22Rv1 (cell line): ENCODE data around the gene SART1.
"Not testable (repeated sequence)": the region's sequence is repeated elsewhere in the genome, so short reads cannot be mapped to it uniquely, and the experiment has no call there.

ENCODE experiments used
- H3K27ac ChIP-seq: fragments of 450-650 bp; 2 replicates; pipeline ENCODE4 v1.5.1; 2017
- ZFX ChIP-seq: fragments of 450-650 bp; IDR thresholded peaks from 2 replicates; pipeline ENCODE4 v1.6.1; 2017; ENCODE audit warnings: antibody characterized with exemption, borderline replicate concordance
- TF ChIP-seq, protein P1 (sequence below): fragments of 450-650 bp; IDR thresholded peaks from 2 replicates; pipeline ENCODE4 v1.5.1; 2017; ENCODE audit warnings: mild to moderate bottlenecking

Gene SART1

DNA sequence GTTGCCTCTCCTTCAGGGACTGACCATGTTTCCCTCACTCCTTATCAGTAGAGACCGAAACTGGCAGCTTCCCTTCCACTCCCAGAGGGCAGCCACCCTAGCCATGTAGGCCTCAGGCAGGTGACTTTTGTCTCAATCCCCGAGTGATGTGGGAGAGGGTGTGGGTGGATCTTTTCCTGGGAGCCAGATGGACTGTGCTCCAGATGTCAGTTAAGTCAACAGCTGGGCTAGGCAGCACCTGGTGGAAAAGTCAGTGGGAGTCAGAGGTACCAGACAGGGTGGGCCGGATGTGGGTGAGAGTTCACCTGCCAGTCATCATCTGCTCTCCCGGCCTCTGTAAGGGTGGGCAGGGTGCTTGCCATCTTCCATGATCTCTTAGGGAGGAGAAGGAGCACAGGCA lies 42.7 kb downstream of the SART1 start:
- TF ChIP-seq ZFX, result no peak
- TF ChIP-seq, protein P1, sequence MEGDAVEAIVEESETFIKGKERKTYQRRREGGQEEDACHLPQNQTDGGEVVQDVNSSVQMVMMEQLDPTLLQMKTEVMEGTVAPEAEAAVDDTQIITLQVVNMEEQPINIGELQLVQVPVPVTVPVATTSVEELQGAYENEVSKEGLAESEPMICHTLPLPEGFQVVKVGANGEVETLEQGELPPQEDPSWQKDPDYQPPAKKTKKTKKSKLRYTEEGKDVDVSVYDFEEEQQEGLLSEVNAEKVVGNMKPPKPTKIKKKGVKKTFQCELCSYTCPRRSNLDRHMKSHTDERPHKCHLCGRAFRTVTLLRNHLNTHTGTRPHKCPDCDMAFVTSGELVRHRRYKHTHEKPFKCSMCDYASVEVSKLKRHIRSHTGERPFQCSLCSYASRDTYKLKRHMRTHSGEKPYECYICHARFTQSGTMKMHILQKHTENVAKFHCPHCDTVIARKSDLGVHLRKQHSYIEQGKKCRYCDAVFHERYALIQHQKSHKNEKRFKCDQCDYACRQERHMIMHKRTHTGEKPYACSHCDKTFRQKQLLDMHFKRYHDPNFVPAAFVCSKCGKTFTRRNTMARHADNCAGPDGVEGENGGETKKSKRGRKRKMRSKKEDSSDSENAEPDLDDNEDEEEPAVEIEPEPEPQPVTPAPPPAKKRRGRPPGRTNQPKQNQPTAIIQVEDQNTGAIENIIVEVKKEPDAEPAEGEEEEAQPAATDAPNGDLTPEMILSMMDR, result no peak
- no peak overlapping the region for H3K27ac ChIP-seq

DNA sequence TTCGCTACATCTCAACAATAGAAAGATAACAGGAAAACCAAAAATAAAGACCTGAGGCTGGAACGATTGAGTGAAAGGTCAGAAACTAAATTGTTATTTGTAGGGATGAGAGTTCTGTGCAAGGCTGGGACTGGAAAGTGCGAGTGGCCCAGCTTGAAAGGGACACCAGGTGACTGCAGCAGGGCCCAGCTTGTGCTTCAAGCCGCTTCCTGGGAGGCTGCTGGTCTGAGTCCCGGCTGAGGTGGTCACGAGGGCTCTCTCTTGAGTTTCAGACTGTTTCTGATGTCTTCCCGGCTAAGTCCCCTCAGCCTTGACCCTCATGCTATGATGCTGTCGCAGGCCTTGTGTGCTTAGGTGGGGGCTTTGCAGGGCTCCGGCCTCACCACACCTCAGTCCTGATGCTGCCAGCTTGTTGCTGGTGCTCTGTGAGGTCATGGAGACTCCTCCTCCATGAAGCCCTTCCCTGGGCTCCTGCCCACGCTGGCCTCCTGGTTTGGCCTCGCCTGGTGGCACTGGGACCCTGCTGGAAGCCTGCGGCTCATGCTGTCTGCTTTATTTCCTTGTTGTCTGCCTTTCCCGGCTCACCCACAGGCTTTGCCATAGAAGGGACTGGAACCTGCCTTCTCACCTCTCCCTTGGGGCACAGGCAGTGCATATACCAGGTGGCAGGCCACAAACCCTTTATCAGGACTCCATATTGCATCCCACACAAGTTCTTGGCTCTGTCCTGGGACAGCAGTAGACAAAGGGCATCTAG lies 44.8 kb downstream of the SART1 start:
- TF ChIP-seq ZFX, result no peak
- TF ChIP-seq, protein P1, result no peak
- H3K27ac ChIP-seq, result no peak overlapping the region

DNA sequence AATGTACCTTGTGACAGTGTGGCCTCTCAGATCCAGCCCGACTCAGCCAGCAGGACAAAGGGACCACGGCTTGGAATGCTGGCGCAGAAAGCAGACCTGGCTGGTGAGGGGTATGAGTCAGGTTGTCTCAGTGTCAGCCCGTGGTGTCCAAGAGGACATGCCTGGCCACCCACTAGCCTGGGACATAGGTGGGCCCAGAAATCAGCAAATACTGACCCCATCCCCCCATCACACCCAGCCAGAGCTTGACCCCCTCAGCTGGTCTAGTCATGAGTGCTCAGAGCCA lies 45.3 kb downstream of the SART1 start:
- TF ChIP-seq, protein P1, result no peak
- no peak for TF ChIP-seq ZFX

DNA sequence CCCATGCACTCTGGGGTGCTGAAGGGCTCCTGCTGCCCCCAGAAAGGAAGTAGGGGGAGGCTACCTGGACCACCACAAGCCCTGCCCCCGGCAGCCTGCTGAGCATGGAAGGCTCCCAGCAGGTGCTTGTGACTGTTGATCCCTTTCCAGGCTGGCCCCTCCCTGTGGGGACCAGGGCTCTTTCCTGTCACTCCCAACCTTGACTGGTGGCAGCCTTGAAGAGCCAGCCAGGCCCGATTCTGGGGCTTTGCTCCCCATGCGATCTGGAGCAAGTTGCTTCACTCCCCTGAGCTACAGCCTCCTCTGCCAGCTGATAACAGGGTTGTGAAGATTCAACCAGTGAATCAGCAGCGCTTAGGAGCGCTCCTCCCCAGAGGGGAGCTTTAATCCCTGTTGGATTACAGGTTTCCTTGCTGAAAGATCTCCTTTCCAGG lies 45.7 kb downstream of the SART1 start:
- H3K27ac ChIP-seq, result no peak overlapping the region

More for the DNA sequence above, 45.3 kb downstream of the SART1 start:
- no peak overlapping the region for H3K27ac ChIP-seq

DNA sequence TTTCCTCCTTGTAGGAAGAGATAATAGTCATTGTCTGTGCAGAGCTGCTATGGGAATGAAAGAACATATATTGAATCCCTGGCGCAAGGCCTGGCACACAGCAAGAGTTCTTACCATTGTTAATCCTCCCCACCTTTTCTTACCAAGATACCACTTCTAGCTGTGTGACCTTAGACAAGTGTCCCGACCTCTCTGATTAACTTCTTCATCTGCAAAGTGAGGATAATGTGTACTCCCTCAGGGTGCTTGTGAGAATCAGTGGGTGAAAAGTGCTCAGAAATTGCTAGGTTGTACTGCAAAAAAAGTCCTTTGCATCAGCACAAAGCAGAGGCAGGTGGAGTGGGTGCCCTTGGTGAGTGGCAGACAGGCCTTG lies 46.5 kb downstream of the SART1 start:
- H3K27ac ChIP-seq, result no peak overlapping the region
- no peak for TF ChIP-seq ZFX
- TF ChIP-seq, protein P1, result no peak

More for the DNA sequence above, 45.7 kb downstream of the SART1 start:
- TF ChIP-seq ZFX, result no peak
- TF ChIP-seq, protein P1, result no peak

DNA sequence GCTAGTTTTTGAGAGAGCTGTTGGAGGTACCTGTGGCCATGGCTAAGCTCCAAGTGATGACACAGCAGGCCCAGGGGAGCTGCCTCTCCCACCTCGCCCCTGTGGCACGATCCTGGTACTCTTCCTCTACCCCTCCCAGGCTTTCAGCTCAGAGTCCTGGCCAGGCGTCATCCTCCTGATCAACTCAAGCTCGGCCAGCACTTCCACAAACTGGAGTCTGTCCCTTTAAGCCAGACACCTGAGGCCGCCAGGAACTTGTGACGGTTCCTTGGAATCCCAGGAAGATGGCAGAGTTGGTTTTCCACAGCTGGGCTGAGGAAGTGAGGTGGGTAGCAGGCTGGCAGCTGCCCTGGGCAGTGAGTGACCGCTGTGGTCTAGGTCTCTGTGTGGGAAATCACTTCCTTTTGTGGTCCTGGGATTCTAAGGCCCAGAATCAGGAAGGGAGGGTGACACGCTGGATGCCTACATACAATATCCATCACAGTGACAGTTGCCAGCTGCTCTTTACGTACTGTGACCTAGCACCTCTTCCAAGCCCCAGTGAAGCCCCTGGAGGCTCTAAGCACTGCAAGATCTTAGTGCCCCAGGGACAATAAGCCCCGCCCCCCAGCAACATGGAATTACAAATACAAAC lies 47.1 kb downstream of the SART1 start:
- H3K27ac ChIP-seq, result no peak overlapping the region
- no peak for TF ChIP-seq ZFX
- TF ChIP-seq, protein P1, result no peak

DNA sequence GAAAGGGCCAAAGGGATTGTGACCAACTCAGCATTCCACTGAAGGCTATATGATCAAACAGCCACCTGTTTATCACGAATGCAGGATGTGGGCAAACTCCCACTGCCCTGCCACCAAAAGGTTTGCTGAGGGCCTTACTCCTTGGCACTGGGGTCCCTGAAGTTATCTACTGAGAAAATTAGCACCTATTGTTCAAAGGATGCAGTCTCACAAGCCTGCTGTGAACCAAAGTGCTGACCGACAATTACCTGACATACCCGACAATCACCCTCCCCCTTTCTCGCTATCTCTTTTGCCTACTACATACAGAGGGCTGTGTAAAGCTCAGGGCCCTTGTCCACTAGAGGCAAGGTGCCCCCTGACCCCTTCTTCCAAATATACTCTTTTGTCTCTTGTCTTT lies 48.5 kb downstream of the SART1 start:
- H3K27ac ChIP-seq, result not testable (repeated sequence)
